Liver (tissue), 9 donors: ENCODE measurements around the gene MELTF. TPM values are rescaled to one million over a fixed set of nuclear protein-coding genes. Genes with fewer than 3 reads are reported as not detected.

Source experiments
- DNase-seq: peaks from one replicate; pipeline ENCODE4 v3.0.0-alpha.2; 2017; ENCODE audit warnings: low spot score
- H3K27ac ChIP-seq, 2 donors: one replicate each; pipeline ENCODE4 v1.7.0; 2013; ENCODE audit warnings: inconsistent platforms in 2 of 2, low read length in 2 of 2, control low read depth in 1 of 2, low read depth in 1 of 2, mild to moderate bottlenecking in 1 of 2
- H3K27me3 ChIP-seq, 4 donors: one replicate each; pipeline versions ENCODE4 v1.6.1 to v1.7.0; 2013; ENCODE audit warnings: low read length in 3 of 4, inconsistent platforms in 1 of 4, mild to moderate bottlenecking in 1 of 4, moderate library complexity in 1 of 4; ENCODE audit not compliant: control insufficient read depth in 4 of 4, insufficient read depth in 4 of 4
- H3K36me3 ChIP-seq, 4 donors: one replicate each; pipeline versions ENCODE4 v1.6.1 to v1.7.0; 2013; ENCODE audit warnings: low read length in 3 of 4, mild to moderate bottlenecking in 3 of 4, low read depth in 1 of 4, moderate library complexity in 1 of 4; ENCODE audit not compliant: control insufficient read depth in 4 of 4, insufficient read depth in 3 of 4
- H3K4me1 ChIP-seq, 4 donors: one replicate each; pipeline versions ENCODE4 v1.6.1 to v1.7.0; 2013; ENCODE audit warnings: low read length in 3 of 4, mild to moderate bottlenecking in 3 of 4, moderate library complexity in 1 of 4; ENCODE audit not compliant: control insufficient read depth in 4 of 4, insufficient read depth in 4 of 4
- H3K4me3 ChIP-seq, 3 donors: one replicate each; pipeline versions ENCODE4 v1.6.1 to v1.7.0; 2013; ENCODE audit warnings: low read length in 3 of 3, control low read depth in 1 of 3, low read depth in 1 of 3, mild to moderate bottlenecking in 1 of 3
- H3K9ac ChIP-seq, 2 donors: one replicate each; pipeline ENCODE4 v1.7.0; 2013; ENCODE audit warnings: low read length in 2 of 2, mild to moderate bottlenecking in 2 of 2, moderate library complexity in 2 of 2, control low read depth in 1 of 2, low read depth in 1 of 2
- H3K9me3 ChIP-seq, 4 donors: one replicate each; pipeline versions ENCODE4 v1.6.1 to v1.7.0; 2013; ENCODE audit warnings: low read length in 3 of 4; ENCODE audit not compliant: control insufficient read depth in 4 of 4
- EGR1 ChIP-seq, 2 donors: IDR thresholded peaks; 2 replicates each; pipeline ENCODE4 v1.6.1; 2016 to 2018; ENCODE audit warnings: antibody characterized with exemption in 2 of 2, low read depth in 2 of 2
- FOXA1 ChIP-seq: IDR thresholded peaks from 2 replicates; pipeline ENCODE4 v1.6.1; 2016; ENCODE audit warnings: antibody characterized with exemption
- FOXA2 ChIP-seq: IDR thresholded peaks from 2 replicates; pipeline ENCODE4 v1.6.1; 2016; ENCODE audit warnings: antibody characterized with exemption
- GABPA ChIP-seq, 2 donors: IDR thresholded peaks in 1 of 2; conservative IDR thresholded peaks in 1 of 2; 2 replicates each; pipeline ENCODE4 v1.6.1; 2016; ENCODE audit warnings: antibody characterized with exemption in 2 of 2, mild to moderate bottlenecking in 1 of 2, moderate library complexity in 1 of 2
- HNF4A ChIP-seq, 2 donors: conservative IDR thresholded peaks; 2 replicates each; pipeline ENCODE4 v1.6.1; 2016; ENCODE audit warnings: antibody characterized with exemption in 2 of 2, mild to moderate bottlenecking in 2 of 2
- HNF4G ChIP-seq: IDR thresholded peaks from 2 replicates; pipeline ENCODE4 v1.6.1; 2016; ENCODE audit warnings: antibody characterized with exemption
- JUND ChIP-seq, 2 donors: IDR thresholded peaks; 2 replicates each; pipeline ENCODE4 v1.6.1; 2016; ENCODE audit warnings: antibody characterized with exemption in 2 of 2
- NR2F2 ChIP-seq: IDR thresholded peaks from 2 replicates; pipeline ENCODE4 v1.6.1; 2016; ENCODE audit warnings: antibody characterized with exemption
- RAD21 ChIP-seq, 2 donors: IDR thresholded peaks; 2 replicates each; pipeline ENCODE4 v1.6.1; 2016; ENCODE audit warnings: antibody characterized with exemption in 2 of 2, mild to moderate bottlenecking in 2 of 2
- RXRA ChIP-seq, 2 donors: IDR thresholded peaks; 2 replicates each; pipeline ENCODE4 v1.6.1; 2017 to 2018; ENCODE audit warnings: antibody characterized with exemption in 2 of 2, mild to moderate bottlenecking in 1 of 2
- SP1 ChIP-seq: IDR thresholded peaks from 2 replicates; pipeline ENCODE4 v1.6.1; 2018; ENCODE audit warnings: antibody characterized with exemption, mild to moderate bottlenecking
- TAF1 ChIP-seq: conservative IDR thresholded peaks from 2 replicates; pipeline ENCODE4 v1.6.1; 2016; ENCODE audit warnings: antibody characterized with exemption, mild to moderate bottlenecking
- YY1 ChIP-seq: IDR thresholded peaks from 2 replicates; pipeline ENCODE4 v1.6.1; 2016; ENCODE audit warnings: antibody characterized with exemption, mild to moderate bottlenecking
- WGBS: extraction: QIAGEN DNeasy Blood & Tissue Kit; methylation state at CpG from one replicate; pipeline ENCODE4 v1.1.7; 2013; 5-methylcytosine and 5-hydroxymethylcytosine counted together
- polyA plus RNA-seq, 2 donors: library from polyadenylated mRNA; stranded (reverse) in 1 of 2; unstranded in 1 of 2; fragments of 200-250 nt in 1 of 2; fragments of >200 nt in 1 of 2; fragmentation: Nextera tagmentation in 1 of 2; extraction: Ambion mirVana in 1 of 2; gene quantifications; one replicate each; pipeline versions ENCODE4 v1.2.1 to v1.2.3, GENCODE V29; 2013 to 2015
- total RNA-seq, 2 donors: library from RNA; depleted of rRNA; stranded (reverse); fragments of >200 nt; gene quantifications; one replicate each; pipeline ENCODE4 v1.2.3, GENCODE V29; 2014
- TF ChIP-seq, protein P1 (sequence below): IDR thresholded peaks from 2 replicates; pipeline ENCODE4 v1.6.1; 2016; ENCODE audit warnings: antibody characterized with exemption
- TF ChIP-seq, protein P2 (sequence below): IDR thresholded peaks from 2 replicates; pipeline ENCODE4 v1.6.1; 2016; ENCODE audit warnings: antibody characterized with exemption
- TF ChIP-seq, protein P3 (sequence below): fragments of 150-350 bp; IDR thresholded peaks from 2 replicates; pipeline ENCODE4 v1.5.1; 2017; ENCODE audit warnings: improper control_type of control experiment, low read depth, low read length; ENCODE audit not compliant: missing input control
- TF ChIP-seq, protein P4 (sequence below): IDR thresholded peaks from 2 replicates; pipeline ENCODE4 v1.6.1; 2016; ENCODE audit warnings: antibody characterized with exemption, mild to moderate bottlenecking
- TF ChIP-seq, protein P5 (sequence below): IDR thresholded peaks from 2 replicates; pipeline ENCODE4 v1.6.1; 2016; ENCODE audit warnings: antibody characterized with exemption
- donor health status: healthy.
- donor health status: healthy.
- donor health status: healthy.
- donor health status: healthy.
- donor health status: healthy.

MELTF gene
- total and polyA plus RNA-seq, 4 donors: 0.14 to 1.2 (median 1.0) TPM

DNA sequence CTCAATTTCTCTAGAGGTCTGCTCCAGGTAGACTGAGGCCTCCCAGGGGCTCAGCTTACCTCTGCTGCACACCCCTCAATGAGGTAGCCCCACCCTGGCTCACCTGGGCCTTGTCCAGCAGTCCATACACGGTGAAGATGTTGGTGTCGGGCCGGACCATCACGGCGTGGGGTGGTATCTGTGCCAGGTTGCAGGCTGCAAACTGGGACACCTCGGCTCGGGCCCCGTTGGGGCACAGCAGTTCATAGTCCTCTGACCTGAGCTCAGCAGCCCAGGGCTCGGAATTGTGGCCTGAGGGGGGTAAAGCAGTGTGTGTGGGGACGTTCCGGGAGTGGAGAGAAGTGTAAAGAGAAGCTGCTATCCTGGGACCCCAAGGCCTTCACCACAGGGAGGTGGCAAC, 23.2 kb downstream of the MELTF start:
- Histone ChIP-seq H3K9me3 (no peaks in the 10 kb centered on the region), H3K4me3 (no peak overlapping the region), H3K36me3 (no peaks in the 10 kb centered on the region), H3K4me1 (peaks cover 0 to 4% (median 4%) of the 10 kb centered on the region in 4 donors), H3K9ac (no peak overlapping the region), H3K27me3 (no peaks in the 10 kb centered on the region), H3K27ac (no peak overlapping the region)
- TF ChIP-seq TAF1 (no peak), NR2F2 (no peak), SP1 (no peak), FOXA1 (no peak), GABPA (IDR thresholded peaks at IDR 0.05 in 1 of 2, conservative IDR thresholded peaks at IDR 0.05 in 1 of 2) (no peak), FOXA2 (no peak), EGR1 (IDR thresholded peaks at IDR 0.05; ENCODE audit: low read depth in 2 of 2) (no peak), HNF4A (conservative IDR thresholded peaks at IDR 0.05) (no peak), HNF4G (no peak), RAD21 (IDR thresholded peaks at IDR 0.05) (no peak), JUND (IDR thresholded peaks at IDR 0.05) (no peak), YY1 (no peak), RXRA (IDR thresholded peaks at IDR 0.05) (no peak)
- TF ChIP-seq, protein P1, sequence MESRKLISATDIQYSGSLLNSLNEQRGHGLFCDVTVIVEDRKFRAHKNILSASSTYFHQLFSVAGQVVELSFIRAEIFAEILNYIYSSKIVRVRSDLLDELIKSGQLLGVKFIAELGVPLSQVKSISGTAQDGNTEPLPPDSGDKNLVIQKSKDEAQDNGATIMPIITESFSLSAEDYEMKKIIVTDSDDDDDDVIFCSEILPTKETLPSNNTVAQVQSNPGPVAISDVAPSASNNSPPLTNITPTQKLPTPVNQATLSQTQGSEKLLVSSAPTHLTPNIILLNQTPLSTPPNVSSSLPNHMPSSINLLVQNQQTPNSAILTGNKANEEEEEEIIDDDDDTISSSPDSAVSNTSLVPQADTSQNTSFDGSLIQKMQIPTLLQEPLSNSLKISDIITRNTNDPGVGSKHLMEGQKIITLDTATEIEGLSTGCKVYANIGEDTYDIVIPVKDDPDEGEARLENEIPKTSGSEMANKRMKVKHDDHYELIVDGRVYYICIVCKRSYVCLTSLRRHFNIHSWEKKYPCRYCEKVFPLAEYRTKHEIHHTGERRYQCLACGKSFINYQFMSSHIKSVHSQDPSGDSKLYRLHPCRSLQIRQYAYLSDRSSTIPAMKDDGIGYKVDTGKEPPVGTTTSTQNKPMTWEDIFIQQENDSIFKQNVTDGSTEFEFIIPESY: no peak
- TF ChIP-seq, protein P2, sequence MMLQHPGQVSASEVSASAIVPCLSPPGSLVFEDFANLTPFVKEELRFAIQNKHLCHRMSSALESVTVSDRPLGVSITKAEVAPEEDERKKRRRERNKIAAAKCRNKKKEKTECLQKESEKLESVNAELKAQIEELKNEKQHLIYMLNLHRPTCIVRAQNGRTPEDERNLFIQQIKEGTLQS: no peak
- TF ChIP-seq, protein P3, sequence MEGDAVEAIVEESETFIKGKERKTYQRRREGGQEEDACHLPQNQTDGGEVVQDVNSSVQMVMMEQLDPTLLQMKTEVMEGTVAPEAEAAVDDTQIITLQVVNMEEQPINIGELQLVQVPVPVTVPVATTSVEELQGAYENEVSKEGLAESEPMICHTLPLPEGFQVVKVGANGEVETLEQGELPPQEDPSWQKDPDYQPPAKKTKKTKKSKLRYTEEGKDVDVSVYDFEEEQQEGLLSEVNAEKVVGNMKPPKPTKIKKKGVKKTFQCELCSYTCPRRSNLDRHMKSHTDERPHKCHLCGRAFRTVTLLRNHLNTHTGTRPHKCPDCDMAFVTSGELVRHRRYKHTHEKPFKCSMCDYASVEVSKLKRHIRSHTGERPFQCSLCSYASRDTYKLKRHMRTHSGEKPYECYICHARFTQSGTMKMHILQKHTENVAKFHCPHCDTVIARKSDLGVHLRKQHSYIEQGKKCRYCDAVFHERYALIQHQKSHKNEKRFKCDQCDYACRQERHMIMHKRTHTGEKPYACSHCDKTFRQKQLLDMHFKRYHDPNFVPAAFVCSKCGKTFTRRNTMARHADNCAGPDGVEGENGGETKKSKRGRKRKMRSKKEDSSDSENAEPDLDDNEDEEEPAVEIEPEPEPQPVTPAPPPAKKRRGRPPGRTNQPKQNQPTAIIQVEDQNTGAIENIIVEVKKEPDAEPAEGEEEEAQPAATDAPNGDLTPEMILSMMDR: no peak
- TF ChIP-seq, protein P4, sequence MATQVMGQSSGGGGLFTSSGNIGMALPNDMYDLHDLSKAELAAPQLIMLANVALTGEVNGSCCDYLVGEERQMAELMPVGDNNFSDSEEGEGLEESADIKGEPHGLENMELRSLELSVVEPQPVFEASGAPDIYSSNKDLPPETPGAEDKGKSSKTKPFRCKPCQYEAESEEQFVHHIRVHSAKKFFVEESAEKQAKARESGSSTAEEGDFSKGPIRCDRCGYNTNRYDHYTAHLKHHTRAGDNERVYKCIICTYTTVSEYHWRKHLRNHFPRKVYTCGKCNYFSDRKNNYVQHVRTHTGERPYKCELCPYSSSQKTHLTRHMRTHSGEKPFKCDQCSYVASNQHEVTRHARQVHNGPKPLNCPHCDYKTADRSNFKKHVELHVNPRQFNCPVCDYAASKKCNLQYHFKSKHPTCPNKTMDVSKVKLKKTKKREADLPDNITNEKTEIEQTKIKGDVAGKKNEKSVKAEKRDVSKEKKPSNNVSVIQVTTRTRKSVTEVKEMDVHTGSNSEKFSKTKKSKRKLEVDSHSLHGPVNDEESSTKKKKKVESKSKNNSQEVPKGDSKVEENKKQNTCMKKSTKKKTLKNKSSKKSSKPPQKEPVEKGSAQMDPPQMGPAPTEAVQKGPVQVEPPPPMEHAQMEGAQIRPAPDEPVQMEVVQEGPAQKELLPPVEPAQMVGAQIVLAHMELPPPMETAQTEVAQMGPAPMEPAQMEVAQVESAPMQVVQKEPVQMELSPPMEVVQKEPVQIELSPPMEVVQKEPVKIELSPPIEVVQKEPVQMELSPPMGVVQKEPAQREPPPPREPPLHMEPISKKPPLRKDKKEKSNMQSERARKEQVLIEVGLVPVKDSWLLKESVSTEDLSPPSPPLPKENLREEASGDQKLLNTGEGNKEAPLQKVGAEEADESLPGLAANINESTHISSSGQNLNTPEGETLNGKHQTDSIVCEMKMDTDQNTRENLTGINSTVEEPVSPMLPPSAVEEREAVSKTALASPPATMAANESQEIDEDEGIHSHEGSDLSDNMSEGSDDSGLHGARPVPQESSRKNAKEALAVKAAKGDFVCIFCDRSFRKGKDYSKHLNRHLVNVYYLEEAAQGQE: no peak
- TF ChIP-seq, protein P5, sequence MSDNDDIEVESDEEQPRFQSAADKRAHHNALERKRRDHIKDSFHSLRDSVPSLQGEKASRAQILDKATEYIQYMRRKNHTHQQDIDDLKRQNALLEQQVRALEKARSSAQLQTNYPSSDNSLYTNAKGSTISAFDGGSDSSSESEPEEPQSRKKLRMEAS: no peak
- no peak for DNase-seq
- WGBS: 94% methylated on average over 11 of the region's 11 CpGs
